NAMALWA (cell line): ENCODE measurements around the gene COX10.
"Not testable (repeated sequence)": the region's sequence is repeated elsewhere in the genome, so short reads cannot be mapped to it uniquely, and the experiment has no call there.

ENCODE experiments used
- DNase-seq: peaks from one replicate; pipeline ENCODE4 v3.0.0-alpha.2; 2015; ENCODE audit warnings: low spot score

The COX10 gene

DNA sequence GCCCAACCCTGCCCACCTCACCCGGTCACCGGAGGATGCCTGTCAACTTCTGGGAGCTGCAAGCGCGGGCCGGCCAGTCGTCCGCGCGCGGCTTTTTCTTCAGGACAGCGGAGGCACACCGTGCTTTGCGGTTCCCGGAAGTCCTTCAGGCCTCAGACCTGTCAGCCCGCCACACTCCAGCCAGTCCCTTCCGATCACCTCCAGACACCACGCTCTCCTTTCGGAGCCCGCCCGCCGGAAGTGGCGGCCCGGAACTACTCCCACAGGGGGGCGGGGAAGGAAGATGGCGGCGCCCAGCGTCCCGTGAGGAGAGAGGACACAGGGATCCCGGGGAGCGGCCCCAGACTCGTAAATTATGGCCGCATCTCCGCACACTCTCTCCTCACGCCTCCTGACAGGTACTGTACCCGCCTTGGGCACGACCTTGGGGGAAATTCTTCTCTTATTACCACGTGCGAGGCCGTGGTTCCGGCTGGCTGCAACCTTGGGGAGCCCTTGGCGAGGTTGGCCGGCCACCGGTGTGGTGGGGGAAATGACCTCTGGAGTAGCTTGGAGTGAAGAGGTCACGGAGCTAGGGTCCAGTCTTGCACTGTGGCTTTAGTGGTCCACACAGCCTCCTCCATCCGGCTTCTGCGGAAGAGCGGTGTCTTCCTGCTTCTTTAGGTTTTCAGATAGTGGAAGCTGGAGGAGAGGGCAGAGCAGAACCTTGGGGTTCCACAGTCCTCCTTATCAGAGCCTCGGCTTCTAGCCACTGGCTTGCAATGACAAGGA, at the start of gene COX10:
COX10 (plus strand) TSS at position 254 of the 771 bp plus-strand sequence; CDS start at position 356, 102 bp downstream.
- peak; percentile 84 for DNase-seq

DNA sequence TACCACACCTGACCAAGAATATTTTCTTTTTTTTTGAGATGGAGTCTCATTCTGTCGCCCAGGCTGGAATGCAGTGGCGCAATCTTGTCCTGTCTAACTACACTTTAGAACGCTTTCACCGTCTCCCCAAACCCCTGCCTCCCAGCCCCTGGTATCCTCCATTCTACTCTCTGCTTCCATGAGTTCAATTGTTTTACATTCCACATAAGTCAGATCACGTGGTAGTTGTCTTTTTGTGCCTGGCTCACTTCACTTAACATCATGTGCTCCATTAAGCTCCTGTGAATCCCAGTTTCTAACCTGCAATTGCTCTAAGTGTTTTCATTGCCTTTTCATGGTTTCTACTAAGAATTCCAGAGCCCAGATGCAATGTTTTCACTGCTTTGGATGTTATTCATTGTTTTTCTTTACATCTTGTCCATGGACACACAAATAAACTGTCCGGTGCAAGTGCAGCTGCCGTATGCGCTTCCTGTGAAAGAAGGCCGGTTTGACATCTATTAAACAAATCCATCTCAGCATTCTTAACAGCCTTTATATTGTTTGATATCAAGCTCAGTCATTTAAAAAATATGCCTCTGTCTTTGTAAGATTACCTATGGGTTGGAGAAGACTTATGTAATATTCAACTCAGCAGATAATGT, 47.5 kb upstream of the COX10 start:
- DNase-seq: not testable (repeated sequence)

DNA sequence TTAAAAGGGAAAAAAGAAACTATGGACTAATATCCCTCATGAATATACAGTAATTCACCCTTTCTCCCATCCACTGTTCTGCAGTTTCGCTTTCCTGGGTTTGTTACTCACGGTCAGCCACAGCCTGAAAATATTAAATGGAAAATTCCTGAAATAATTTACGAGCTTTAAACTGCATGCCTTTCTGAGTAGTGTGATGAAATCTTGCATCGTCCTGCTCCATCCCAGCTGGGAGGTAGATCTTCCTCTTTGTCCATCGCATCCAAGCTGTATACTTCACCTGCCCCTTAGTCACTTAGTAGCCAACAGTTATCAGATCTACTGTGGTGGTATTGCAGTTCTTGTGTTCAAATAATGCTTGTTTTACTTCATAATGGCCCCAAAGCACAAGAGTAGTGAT, 39.5 kb upstream of the COX10 start:
- not testable (repeated sequence) for DNase-seq

DNA sequence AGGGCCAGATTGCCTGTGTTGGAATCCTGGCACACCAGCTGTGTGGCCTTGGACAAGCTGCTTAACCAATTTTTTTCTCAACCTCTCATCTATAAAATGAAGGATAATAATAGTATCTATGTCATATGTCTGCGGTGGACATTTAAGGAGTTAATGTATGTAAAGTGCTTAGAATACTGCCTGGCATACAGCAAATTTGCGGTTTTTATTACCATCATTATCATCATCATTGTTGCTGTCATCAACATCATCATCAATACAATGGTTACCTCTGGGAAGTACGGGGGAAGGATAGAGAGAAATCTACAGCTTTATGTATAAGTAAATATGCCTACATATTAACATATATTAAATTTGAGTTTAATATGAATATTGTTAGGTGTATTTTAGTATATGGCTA, 37.1 kb upstream of the COX10 start:
- no peak for DNase-seq

DNA sequence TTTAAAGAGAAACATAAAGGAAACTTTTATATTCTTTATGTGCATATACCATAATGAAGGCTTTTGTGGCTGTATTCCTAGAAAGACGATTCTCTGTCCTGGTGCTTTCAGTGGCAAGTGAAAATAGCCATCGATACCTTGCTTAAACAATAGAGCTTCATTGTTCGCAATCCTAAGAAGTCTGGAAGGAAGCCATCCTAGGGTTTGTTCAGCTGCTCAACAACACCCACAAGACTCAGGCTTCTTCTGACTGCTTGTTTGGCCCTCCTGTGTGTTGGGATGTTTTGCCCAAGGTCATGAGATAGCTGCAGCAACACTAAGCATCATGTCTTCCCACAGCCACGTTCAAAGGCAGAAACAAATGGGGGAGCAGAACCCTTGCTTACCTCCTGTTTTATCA, 36.1 kb upstream of the COX10 start:
- DNase-seq: no peak

DNA sequence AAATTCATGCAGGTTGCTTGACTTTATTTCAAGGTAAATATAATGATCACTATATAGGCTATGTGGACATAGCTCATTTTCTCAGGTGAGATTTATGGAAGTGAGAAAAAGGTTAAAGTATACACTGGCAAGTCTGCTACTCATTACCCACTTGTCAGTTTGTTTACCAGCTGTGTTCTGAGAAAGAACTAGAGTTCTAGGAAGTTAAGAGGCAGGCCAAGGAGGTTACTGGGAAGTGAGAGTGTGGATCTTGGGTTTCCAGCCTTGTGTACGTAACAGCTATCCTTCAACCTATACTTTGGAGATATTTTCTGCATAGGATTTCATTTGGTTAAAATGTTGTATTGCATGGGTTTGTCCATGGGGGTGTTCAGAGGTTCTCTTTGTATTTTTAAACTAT, 31.9 kb upstream of the COX10 start:
- DNase-seq: no peak

DNA sequence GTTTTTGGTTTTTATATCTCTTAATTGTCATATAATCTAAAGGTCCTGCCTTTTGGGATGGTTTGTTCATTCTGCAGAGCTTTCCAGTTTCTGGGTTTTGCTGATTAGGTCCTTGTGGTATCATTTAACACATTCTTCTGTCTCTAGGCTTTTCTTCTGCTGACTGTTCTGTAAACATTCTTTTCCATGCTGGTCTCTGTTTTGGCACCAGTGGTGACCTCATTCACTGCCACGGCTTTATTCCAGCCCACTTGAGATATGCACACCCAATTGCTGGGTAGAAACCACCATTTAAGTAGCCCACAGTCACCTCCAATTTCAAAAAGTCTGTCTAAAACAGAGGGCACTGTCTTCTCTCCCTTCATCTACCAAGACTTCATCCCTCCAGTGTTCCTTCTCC, 31.1 kb upstream of the COX10 start:
- no peak for DNase-seq

DNA sequence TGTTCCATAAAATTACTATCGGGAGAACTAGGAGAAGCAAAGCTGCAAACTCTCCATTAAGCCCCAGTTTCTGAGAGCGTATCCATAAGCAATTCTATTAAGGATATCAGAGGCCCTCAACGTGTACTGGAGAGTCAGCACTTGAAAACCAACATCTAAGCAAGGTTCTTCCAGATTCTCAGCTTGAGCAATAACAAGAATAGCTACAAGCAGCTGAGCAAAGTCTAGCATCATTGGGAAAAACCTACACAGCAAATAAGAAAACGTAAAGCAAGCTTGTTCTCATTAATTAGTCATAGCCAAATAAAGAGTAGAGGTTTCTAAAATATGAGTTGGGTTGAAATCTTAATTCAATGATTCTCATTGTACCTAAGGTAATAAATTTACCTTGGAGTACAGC, 26.9 kb upstream of the COX10 start:
- no peak for DNase-seq

DNA sequence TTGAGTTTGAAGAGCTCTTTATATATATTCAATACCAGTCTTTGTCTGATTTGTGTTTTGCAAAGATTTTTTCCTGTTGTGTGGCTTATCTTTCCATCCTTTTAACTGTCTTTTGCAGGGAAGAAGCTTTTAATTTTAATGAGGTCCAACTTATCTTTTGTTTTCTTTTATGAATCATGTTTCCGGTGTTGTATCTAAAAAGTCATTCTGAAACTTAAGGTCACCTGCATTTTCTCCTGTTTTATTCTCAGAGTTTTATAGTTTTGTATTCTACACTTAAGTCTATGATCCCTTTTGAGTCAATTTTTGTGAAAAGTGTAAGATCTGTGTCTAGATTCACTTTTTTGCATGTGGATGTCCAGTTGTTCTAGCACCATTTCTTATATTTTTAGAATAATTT, 24.6 kb upstream of the COX10 start:
- no peak for DNase-seq

DNA sequence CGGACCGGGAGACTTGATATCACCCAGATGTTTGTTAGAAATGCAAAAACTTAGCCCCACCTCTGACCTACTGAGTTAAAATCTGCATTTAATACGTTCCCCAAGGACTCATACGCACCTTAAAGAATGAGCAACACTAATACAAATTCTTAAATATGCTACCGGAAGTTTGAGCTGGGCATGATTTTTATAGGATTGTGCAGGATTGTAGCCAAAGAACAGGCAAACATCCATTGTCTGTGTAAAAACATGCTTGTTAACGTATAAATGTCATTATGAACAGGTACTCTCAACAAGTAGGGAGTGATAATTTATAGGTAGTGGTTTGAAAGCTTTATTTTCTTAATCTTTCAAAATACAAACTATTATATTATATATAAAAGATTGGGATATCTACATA, 22.3 kb upstream of the COX10 start:
- DNase-seq: no peak

DNA sequence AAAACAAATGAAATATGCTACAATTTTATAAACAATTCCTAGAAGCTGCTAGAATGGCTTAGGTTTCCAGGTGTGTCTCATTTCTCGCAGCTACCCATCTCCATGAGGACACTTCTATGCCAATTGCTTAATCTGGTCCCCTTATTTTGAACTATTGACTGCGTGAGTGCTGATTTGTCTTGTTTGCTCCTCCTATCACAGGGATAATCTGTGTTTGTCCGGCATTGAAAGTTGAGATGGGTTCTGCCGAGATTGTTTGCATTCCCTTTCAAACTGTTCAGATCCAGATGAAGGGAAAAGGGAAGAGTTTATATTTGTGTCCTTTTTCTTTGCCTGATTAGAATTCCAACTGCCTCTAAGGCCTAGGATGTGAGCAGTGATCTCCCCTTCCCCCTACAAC, 21.7 kb upstream of the COX10 start:
- no peak for DNase-seq

DNA sequence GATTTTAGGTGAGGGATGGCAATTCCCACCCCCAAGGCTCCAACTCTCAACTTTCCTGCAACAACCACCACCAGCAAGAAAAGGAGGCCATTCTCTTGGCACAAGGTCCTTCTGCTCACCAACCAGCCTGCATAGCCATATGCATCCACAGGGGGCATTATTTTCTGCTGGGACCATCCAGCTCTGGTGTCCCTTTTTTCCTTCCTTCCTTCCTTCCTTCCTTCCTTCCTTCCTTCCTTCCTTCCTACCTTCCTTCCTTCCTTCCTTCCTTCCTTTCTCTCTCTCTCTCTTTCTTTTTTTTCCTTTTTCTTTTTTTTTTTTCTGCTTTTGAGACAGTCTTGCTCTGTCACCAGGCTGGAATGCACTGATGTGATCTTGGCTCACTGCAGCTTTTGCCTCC, 21.1 kb upstream of the COX10 start:
- DNase-seq: peak; percentile 1

DNA sequence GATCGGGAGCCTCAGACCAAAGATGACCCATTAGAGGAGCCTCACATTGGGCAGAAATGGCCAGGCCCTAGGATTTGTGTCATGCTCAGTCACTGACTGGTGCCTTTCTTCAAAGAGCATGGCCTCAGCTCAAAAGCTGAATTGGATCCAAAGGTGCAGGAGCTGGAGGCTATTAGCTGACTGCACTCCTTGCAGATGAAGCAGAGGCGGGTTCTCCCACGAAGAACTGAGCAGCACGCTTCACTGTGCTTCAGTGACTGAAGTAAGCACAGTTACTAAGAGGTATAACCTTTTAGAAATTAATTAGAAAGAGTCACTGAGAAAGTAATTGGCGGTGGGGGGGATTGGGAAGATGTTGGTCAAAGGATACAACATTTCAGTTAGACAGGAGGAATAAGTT, 18.7 kb upstream of the COX10 start:
- no peak for DNase-seq

DNA sequence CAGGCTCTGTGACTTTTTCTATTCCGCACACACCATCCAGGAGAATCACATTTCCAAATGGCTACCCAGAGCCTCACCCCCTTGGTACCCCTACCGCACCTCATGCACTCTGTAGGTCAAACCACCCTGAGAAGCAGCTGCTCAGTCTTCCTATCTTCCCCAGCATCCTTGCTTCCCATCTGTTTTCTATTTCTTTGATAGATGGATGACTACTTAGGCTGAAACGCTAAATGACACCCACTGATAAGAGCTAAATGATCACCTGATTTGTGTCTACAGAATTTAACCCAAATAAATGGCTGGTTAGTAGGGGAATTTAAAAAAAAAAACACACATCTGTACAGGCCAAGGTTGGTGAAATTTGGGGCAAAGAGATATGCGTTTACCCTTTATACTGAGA, 17.6 kb upstream of the COX10 start:
- DNase-seq: no peak

DNA sequence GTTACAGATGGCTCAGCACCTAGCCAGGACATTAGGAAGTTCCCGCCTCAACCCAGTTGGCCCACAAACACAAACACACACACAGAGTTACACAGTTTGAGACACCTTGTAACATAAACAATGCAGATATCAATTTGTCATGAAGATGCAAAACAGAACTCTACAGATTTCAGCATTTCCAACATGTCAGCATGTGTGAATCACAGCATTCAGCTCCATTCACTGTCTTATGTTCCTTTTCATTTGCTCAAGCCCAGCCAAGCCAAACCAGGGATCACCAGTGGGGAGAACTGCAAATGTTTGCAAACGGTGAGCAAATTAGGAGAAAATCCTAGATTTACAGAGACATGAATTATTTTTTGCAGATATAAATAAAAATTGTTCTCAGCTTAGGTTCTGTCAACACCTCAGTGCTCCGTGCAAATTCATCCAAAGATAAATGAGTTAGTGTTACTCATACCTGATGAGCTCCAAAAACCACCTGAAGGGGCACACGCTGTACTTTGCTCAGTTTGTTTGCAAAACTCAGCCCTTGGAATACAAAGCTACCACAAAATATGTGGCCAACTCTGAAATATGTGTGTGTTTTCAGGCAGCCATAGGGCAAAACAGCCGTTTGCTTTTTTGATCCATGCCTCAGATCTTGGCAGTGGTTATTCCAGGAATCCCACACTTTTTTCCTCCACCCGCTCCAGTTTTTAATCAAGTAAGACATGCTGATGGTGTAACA, 16.3 kb upstream of the COX10 start:
- DNase-seq: no peak

DNA sequence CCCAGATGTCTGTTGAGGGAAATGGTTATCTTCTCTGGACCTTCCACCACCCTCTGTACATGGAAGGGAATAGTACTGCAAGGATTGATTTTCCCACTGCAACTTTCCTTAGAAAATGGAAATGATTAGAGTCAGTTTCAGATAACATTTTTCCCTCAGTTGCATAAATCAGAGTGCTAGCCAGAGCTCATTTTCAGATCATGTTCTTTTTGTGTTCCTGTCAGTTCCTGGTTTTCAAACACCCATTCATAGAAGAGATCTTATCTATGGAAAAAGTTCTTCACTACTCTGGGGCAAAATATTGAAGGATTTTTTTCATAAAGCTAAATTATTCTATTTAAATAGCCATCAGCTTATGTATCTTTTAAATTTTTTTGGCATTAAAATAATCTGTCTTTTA, 11.7 kb upstream of the COX10 start:
- DNase-seq: no peak

DNA sequence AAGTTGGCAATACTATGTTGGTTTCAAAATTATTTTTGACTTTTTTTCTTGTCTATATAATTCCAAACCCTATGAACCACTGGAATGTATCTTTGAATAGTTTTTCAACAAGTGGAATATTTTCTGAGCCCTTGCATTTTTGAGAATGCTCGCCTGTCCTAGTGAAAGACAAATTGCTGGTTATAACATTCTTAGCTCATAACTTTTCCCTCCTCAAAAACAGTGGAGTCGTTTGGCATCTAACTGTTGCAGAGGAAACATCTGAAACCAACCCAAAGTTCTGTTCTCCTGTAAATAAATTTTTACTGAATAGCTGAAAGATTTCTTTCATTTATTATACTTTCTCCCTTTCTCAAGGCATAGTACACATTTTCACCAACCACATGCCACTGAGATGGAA, 11.3 kb upstream of the COX10 start:
- no peak for DNase-seq

DNA sequence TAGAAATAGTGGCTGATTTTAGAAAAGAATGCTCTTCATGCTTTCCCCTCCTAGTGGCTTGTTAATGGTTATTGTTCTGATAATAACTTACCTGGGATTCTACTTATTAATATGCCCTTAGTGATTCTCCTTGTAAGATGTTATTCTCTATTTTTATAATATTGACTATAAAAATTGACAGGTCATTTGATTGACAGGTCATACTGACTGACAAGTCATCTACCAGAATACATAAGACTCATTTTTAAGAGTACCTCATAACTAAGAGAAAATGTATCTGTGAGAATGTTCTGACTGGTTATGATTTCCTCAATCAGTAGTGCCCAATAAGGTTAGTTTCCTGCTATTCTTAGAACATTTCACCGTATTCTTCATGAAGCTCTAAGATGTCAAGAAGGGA, 8.6 kb upstream of the COX10 start:
- no peak for DNase-seq

DNA sequence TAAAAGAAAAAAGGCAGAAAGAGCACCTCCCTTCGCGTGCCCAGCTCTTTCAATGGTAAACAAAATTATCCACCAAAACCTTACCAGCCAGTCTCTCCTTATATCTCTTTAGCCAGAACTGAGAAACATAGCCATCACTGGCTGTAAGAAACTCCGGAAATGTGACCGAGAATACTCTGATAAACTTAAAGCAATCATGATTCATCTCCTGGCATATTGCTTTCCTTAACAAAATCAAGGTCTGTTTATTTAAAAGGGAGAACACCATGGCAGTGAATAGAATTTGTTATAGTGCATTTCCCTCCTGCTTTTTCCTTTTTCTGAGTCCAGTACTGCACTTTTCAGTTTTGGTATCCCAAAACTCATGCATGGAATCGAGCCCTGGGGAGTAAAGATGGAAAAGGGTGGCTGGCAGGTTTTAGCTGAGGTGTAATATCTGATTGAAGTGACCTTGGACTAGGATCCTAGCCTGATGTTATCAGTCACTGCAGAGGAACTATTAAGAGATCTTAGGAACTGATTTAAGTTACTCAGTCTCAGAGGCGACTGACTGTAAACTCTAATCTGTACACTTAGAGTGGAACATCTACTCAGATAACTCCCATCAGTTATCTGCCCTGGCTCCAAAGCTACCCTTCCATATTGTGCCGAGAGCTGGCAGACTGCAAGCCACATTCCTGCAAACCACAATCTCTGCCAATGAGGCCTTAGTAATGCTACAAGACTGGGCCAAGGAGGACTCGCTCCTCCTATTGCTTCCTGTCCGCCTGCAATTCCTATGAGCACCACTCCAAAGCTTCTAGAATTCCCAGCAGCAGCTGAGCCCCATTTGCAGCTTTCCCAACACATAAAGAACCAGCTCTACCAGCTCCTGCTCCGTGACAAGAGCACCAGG, 7.4 kb upstream of the COX10 start:
- no peak for DNase-seq

DNA sequence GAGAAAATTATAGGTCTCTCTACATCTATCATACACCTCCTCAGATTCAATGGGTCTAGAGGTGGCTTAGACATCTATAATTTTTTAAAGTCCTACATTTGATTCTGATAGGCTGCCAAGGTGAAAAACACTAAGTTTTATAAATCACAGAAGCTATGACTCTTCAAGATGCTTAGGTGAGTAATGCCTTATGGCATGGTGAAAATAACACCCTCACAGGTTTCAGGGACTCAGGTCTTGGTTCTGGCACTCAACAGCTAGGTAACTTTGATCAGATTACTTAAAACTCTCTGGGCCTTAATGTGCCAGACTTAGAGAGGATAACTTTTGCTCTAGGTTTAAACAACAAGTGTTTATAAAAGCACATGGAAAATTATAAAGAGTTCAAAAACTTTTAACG, 2.0 kb upstream of the COX10 start:
- no peak for DNase-seq

DNA sequence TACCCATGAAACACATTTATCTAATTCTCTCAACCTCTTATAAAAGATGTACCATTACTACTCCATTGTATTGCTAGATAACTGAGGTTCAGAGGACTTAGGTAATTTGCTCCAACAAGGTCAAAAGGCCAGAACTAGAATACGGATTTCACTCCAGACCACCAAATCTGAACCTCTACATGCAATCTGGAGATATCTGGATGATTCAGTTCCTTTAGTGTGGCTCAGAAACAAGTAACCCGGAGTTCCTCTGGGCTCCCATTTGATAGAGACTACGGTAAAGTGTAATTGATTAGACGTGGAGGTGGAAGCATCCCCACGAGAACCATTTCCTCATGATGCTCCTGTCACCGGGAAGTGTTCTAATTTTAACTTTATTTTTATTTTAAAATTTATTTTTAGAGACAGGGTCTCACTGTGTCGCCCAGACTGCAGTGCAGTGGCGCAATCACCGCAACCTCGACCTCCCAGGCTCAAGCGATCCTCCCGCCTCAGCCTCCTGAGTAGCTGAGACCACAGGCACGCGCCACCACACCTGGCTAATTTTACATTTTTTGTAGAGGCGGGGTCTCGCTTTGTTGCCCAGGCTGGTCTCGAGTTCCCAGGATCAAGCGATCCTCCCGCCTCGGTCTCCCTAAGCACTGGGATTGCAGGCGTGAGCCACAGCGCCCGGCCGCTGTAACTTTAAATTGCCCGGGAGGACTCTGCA, 608 bp upstream of the COX10 start:
- DNase-seq: peak; percentile 5
